ENCODE results near the gene ULK4. TPM values are rescaled to one million over a fixed set of nuclear protein-coding genes. Genes with fewer than 3 reads are reported as not detected.

Gene ULK4
- total and polyA plus RNA-seq, 2 of the 4 experiments (the other 2 are of a cell fraction) = 2.7 to 5.0 TPM

DNA sequence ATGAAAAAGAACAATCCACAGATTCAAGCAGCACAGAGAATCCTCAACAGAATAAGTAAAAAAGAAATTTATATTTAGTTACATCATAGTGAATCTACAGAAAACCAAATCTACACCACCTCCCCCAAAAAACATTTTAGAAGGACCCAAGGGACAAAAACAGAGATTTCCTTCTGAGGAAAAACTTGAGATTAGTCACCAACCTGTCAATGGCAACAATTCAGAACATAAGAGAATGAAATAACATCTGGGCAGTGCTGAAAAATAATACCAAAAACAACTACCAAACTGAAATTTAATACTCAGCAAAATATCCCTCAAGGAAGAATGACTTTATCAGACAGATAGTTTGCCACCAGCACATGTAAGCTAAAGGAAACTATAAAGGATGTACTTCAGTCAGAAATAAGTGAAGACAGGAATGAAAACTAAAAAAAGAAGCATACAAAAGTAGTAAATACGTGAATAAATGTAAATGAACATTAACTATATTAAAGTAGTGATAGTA lies 260.7 kb downstream of the ULK4 start:
- Histone ChIP-seq H4K20me1 (ENCODE audit: insufficient read depth, low read length) (no peaks in the 10 kb centered on the region), H3K4ac (ENCODE audit: low read depth, low read length) (no peak overlapping the region), H3K4me1 (ENCODE audit: control insufficient read depth, insufficient read depth, low read length) (no peaks in the 10 kb centered on the region), H2AK9ac (replicated peaks; ENCODE audit: low read depth, low read length, poor library complexity) (no peak overlapping the region), H3K36me3 (ENCODE audit: control insufficient read depth, insufficient read depth, low read length) (no peaks in the 10 kb centered on the region), H3K27ac (ENCODE audit: insufficient read depth, low read length) (no peak overlapping the region), H2BK20ac (ENCODE audit: low read depth, low read length) (no peak overlapping the region), H2BK15ac (ENCODE audit: low read depth, low read length) (no peak overlapping the region), H2AFZ (replicated peaks; ENCODE audit: low read length, poor library complexity) (no peak overlapping the region), H3K9me3 (ENCODE audit: control insufficient read depth, insufficient read depth, low read length) (no peaks in the 10 kb centered on the region), H3K4me3 (ENCODE audit: insufficient read depth, low read depth, low read length) (no peak overlapping the region), H3K9ac (ENCODE audit: low read depth, low read length) (no peak overlapping the region), H4K8ac (ENCODE audit: low read depth in 2 of 2, low read length in 2 of 2) (no peak overlapping the region), H4K5ac (ENCODE audit: low read depth, low read length) (no peak overlapping the region), H3K9me1 (ENCODE audit: insufficient read depth, low read length) (no peaks in the 10 kb centered on the region), H3K27me3 (ENCODE audit: control insufficient read depth, insufficient read depth, low read length) (no peaks in the 10 kb centered on the region), H3K79me1 (ENCODE audit: low read depth in 1 of 2, low read length in 2 of 2) (no peaks in the 10 kb centered on the region), H2AK5ac (ENCODE audit: low read depth, low read length) (no peak overlapping the region), H4K91ac (ENCODE audit: insufficient read depth, low read depth, low read length) (no peak overlapping the region), H3K14ac (replicated peaks; ENCODE audit: low read depth, low read length) (no peak overlapping the region), H3K56ac (ENCODE audit: extremely low read depth, insufficient read depth, low read length) (no peak overlapping the region), H3K18ac (ENCODE audit: low read depth, low read length) (no peak overlapping the region), H2BK5ac (ENCODE audit: low read depth, low read length, poor library complexity, severe bottlenecking) (no peak overlapping the region), H3K4me2 (ENCODE audit: low read depth, low read length) (no peak overlapping the region), H2BK120ac (ENCODE audit: low read depth, low read length) (no peak overlapping the region), H3K23ac (ENCODE audit: low read depth, low read length) (no peak overlapping the region)
- in situ Hi-C loops (cut with MboI; ENCODE audit: low sequenced_read_pairs) = no loop called here
- no TSS peak for BruUV-seq (replicated peaks)
- intact Hi-C loops (cut with micrococcal nuclease) = no loop called here
- ATAC-seq (ENCODE audit: low read depth) = no peak
- WGBS, 2 experiments (ENCODE audit: extremely low coverage in 2 of 2, insufficient read length in 1 of 2) = no CpG with 5 or more reads among the region's 1 CpG
- TF ChIP-seq NFE2L2 (IDR thresholded peaks at IDR 0.05; ENCODE audit: low read depth, low read length) = no peak
- no peak for TF ChIP-seq CHD1 (IDR thresholded peaks at IDR 0.05; ENCODE audit: low read depth, low read length)
- DNase-seq = no peak
- ChIA-PET CTCF (no interaction called here), POLR2A (ENCODE audit: unreplicated experiment) (no interaction called here)
- dilution Hi-C loops (cut with HindIII; ENCODE audit: low sequenced_read_pairs, unreplicated experiment) = no loop called here
